ENCODE measurements around the gene SEC16A. TPM values are rescaled to one million over a fixed set of nuclear protein-coding genes. Genes with fewer than 3 reads are reported as not detected.

SEC16A gene
- total RNA-seq, 5 donors from 2014 or later (not counting 1 experiment from before 2014, with no cell fraction given): 76.3 to 99.0 (median 92.4) TPM

GRCh38 chr9:136416914-136417313 lies 65.9 kb downstream of the SEC16A start:
- H3K4me3 Mint-ChIP-seq: no peak overlapping the region
- ChIA-PET CTCF (no interaction called here), POLR2A (interaction anchor here (0.6 to 0.8 kb wide), 2 partner anchors 19 to 24 kb away, joined by 3 read pairs; no protein-coding TSS in a partner anchor)
- ATAC-seq (replicated peaks in 1 of 4): no peak
- peaks cover 26 to 80% of the 10 kb centered on the region in 2 donors for H3K36me3 ChIP-seq (ENCODE audit: control insufficient read depth in 2 of 2, extremely low read depth in 1 of 2, insufficient read depth in 1 of 2, low read length in 1 of 2)
- H3K4me1 Mint-ChIP-seq: peaks cover 0 to 10% (median 5%) of the 10 kb centered on the region in 3 donors
- no peaks in the 10 kb centered on the region for H3K4me1 ChIP-seq (ENCODE audit: control insufficient read depth in 1 of 2, extremely low read depth in 1 of 2, insufficient read depth in 2 of 2, low read length in 2 of 2)
- 92% methylated on average over 19 of the region's 19 CpGs for WGBS (ENCODE audit: insufficient coverage)
- no peak overlapping the region for H3K27ac Mint-ChIP-seq
- no peak for DNase-seq
- H3K4me3 ChIP-seq (ENCODE audit: control insufficient read depth in 1 of 2, extremely low read depth in 1 of 2, low read length in 1 of 2): no peak overlapping the region
- no peaks in the 10 kb centered on the region for H3K27me3 ChIP-seq (replicated peaks in 1 of 2; ENCODE audit: control insufficient read depth in 2 of 2, extremely low read depth in 1 of 2, insufficient read depth in 2 of 2, low read length in 1 of 2)
- H3K9me3 Mint-ChIP-seq: no peaks in the 10 kb centered on the region
- H3K36me3 Mint-ChIP-seq: peaks cover 41% of the 10 kb centered on the region
- no peak overlapping the region for H3K27ac ChIP-seq (ENCODE audit: low read length)
- no peaks in the 10 kb centered on the region for H3K9me3 ChIP-seq
- no peaks in the 10 kb centered on the region for H3K27me3 Mint-ChIP-seq

- WGBS (ENCODE audit: insufficient coverage): 100% methylated on average over 4 of the region's 8 CpGs
- no peaks in the 10 kb centered on the region for H3K27me3 ChIP-seq (replicated peaks in 1 of 2; ENCODE audit: control insufficient read depth in 2 of 2, extremely low read depth in 1 of 2, insufficient read depth in 2 of 2, low read length in 1 of 2)
- H3K27ac Mint-ChIP-seq: no peak overlapping the region
- ATAC-seq (replicated peaks in 1 of 4): no peak
- peaks cover 26 to 75% of the 10 kb centered on the region in 2 donors for H3K36me3 ChIP-seq (ENCODE audit: control insufficient read depth in 2 of 2, extremely low read depth in 1 of 2, insufficient read depth in 1 of 2, low read length in 1 of 2)
- no peak overlapping the region for H3K4me3 ChIP-seq (ENCODE audit: control insufficient read depth in 1 of 2, extremely low read depth in 1 of 2, low read length in 1 of 2)
- no peak overlapping the region for H3K4me3 Mint-ChIP-seq
- ChIA-PET POLR2A (interaction anchor here (0.6 to 0.8 kb wide), 2 partner anchors 20 to 23 kb away, joined by 3 read pairs; no protein-coding TSS in a partner anchor), CTCF (no interaction called here)
- peaks cover 39% of the 10 kb centered on the region for H3K36me3 Mint-ChIP-seq
- H3K27me3 Mint-ChIP-seq: no peaks in the 10 kb centered on the region
- peaks cover 3 to 4% of the 10 kb centered on the region in 2 experiments for H3K4me1 ChIP-seq (ENCODE audit: control insufficient read depth in 1 of 2, extremely low read depth in 1 of 2, insufficient read depth in 2 of 2, low read length in 2 of 2)
- DNase-seq: no peak
- H3K9me3 Mint-ChIP-seq: no peaks in the 10 kb centered on the region
- no peaks in the 10 kb centered on the region for H3K9me3 ChIP-seq
- no peak overlapping the region for H3K27ac ChIP-seq (ENCODE audit: low read length)
- peaks cover 3 to 14% (median 9%) of the 10 kb centered on the region in 3 donors for H3K4me1 Mint-ChIP-seq
These were observed 66.4 kb downstream of the SEC16A start for GRCh38 chr9:136416427-136416826.

GRCh38 chr9:136412962-136413361 lies 69.9 kb downstream of the SEC16A start:
- H3K36me3 Mint-ChIP-seq: peaks cover 33% of the 10 kb centered on the region
- no peaks in the 10 kb centered on the region for H3K27me3 Mint-ChIP-seq
- H3K4me3 ChIP-seq (ENCODE audit: control insufficient read depth in 1 of 2, extremely low read depth in 1 of 2, low read length in 1 of 2): no peak overlapping the region
- ChIA-PET POLR2A (interaction anchor here in 1 of 2 donors (1.0 kb wide), 1 partner anchor 53 kb away, joined by 3 read pairs; no protein-coding TSS in a partner anchor), CTCF (interaction anchor here in 1 of 2 donors (0.6 kb wide), 1 partner anchor 874 kb away, joined by 3 read pairs; no protein-coding TSS in a partner anchor)
- H3K4me1 Mint-ChIP-seq: peaks cover 31 to 36% (median 33%) of the 10 kb centered on the region in 3 donors
- H3K9me3 ChIP-seq: no peaks in the 10 kb centered on the region
- peaks cover 9 to 31% of the 10 kb centered on the region in 2 experiments for H3K4me1 ChIP-seq (ENCODE audit: control insufficient read depth in 1 of 2, extremely low read depth in 1 of 2, insufficient read depth in 2 of 2, low read length in 2 of 2)
- H3K27me3 ChIP-seq (replicated peaks in 1 of 2; ENCODE audit: control insufficient read depth in 2 of 2, extremely low read depth in 1 of 2, insufficient read depth in 2 of 2, low read length in 1 of 2): no peaks in the 10 kb centered on the region
- DNase-seq (no peak), ATAC-seq (replicated peaks in 1 of 4) (no peak)
- H3K27ac Mint-ChIP-seq: no peak overlapping the region
- no peaks in the 10 kb centered on the region for H3K9me3 Mint-ChIP-seq
- H3K27ac ChIP-seq (ENCODE audit: low read length): no peak overlapping the region
- 93% methylated on average over 9 of the region's 9 CpGs for WGBS (ENCODE audit: insufficient coverage)
- H3K4me3 Mint-ChIP-seq: no peak overlapping the region
- H3K36me3 ChIP-seq (ENCODE audit: control insufficient read depth in 2 of 2, extremely low read depth in 1 of 2, insufficient read depth in 1 of 2, low read length in 1 of 2): peaks cover 12 to 50% of the 10 kb centered on the region in 2 donors

GRCh38 chr9:136411378-136411777 lies 71.5 kb downstream of the SEC16A start:
- peaks cover 9 to 51% of the 10 kb centered on the region in 2 donors for H3K36me3 ChIP-seq (ENCODE audit: control insufficient read depth in 2 of 2, extremely low read depth in 1 of 2, insufficient read depth in 1 of 2, low read length in 1 of 2)
- CTCF ChIA-PET: no interaction called here
- 43% methylated on average over 4 of the region's 4 CpGs for WGBS (ENCODE audit: insufficient coverage)
- Mint-ChIP-seq H3K4me3 (peak overlapping the region; percentile 86 to 89 (median 87)), H3K27ac (peak overlapping the region; percentile 85 to 87), H3K4me1 (peaks cover 35 to 42% (median 40%) of the 10 kb centered on the region in 3 donors), H3K36me3 (peaks cover 34% of the 10 kb centered on the region), H3K9me3 (no peaks in the 10 kb centered on the region), H3K27me3 (no peaks in the 10 kb centered on the region)
- H3K9me3 ChIP-seq: no peaks in the 10 kb centered on the region
- DNase-seq (no peak), ATAC-seq (replicated peaks in 1 of 4) (no peak)
- peak overlapping the region; percentile 86 to 99 for H3K4me3 ChIP-seq (ENCODE audit: control insufficient read depth in 1 of 2, extremely low read depth in 1 of 2, low read length in 1 of 2)
- H3K27me3 ChIP-seq (replicated peaks in 1 of 2; ENCODE audit: control insufficient read depth in 2 of 2, extremely low read depth in 1 of 2, insufficient read depth in 2 of 2, low read length in 1 of 2): no peaks in the 10 kb centered on the region
- POLR2A ChIA-PET: interaction anchor here in 1 of 2 donors (0.9 kb wide), 1 partner anchor 11 kb away, joined by 3 read pairs; no protein-coding TSS in a partner anchor
- no peak overlapping the region for H3K27ac ChIP-seq (ENCODE audit: low read length)
- H3K4me1 ChIP-seq (ENCODE audit: control insufficient read depth in 1 of 2, extremely low read depth in 1 of 2, insufficient read depth in 2 of 2, low read length in 2 of 2): peaks cover 9 to 39% of the 10 kb centered on the region in 2 experiments

GRCh38 chr9:136410500-136411287 lies 72.1 kb downstream of the SEC16A start, which contains the start of the genes ENTR1 and PMPCA:
ENTR1 (minus strand) TSS chr9:136410614; CDS start chr9:136410397, 217 bp downstream.
PMPCA (plus strand) TSS chr9:136410658; CDS start chr9:136410669, 11 bp downstream.
- WGBS (ENCODE audit: insufficient coverage): 0% methylated on average over 74 of the region's 83 CpGs
- Histone ChIP-seq H3K36me3 (ENCODE audit: control insufficient read depth in 2 of 2, extremely low read depth in 1 of 2, insufficient read depth in 1 of 2, low read length in 1 of 2) (peaks cover 7 to 48% of the 10 kb centered on the region in 2 donors), H3K4me1 (ENCODE audit: control insufficient read depth in 1 of 2, extremely low read depth in 1 of 2, insufficient read depth in 2 of 2, low read length in 2 of 2) (peaks cover 9 to 45% of the 10 kb centered on the region in 2 experiments), H3K27me3 (replicated peaks in 1 of 2; ENCODE audit: control insufficient read depth in 2 of 2, extremely low read depth in 1 of 2, insufficient read depth in 2 of 2, low read length in 1 of 2) (no peaks in the 10 kb centered on the region), H3K9me3 (no peaks in the 10 kb centered on the region), H3K27ac (ENCODE audit: low read length) (peak within 1 kb of the TSS; percentile 90), H3K4me3 (ENCODE audit: control insufficient read depth in 1 of 2, extremely low read depth in 1 of 2, low read length in 1 of 2) (peak within 1 kb of the TSS; percentile 86 to 99)
- Mint-ChIP-seq H3K9me3 (no peaks in the 10 kb centered on the region), H3K36me3 (peaks cover 29% of the 10 kb centered on the region), H3K4me1 (peaks cover 35 to 45% (median 43%) of the 10 kb centered on the region in 3 donors), H3K27ac (peak within 1 kb of the TSS; percentile 87 to 89), H3K4me3 (peak within 1 kb of the TSS; percentile 87 to 90 (median 89)), H3K27me3 (no peaks in the 10 kb centered on the region)
- peak; percentile 89 to 92 (median 92) for ATAC-seq (replicated peaks in 1 of 4)
- ChIA-PET CTCF (interaction anchor here in 1 of 2 donors (1.2 kb wide), 1 partner anchor 10 kb away, joined by 5 read pairs; the partner anchor contains the start of gene SNAPC4), POLR2A (interaction anchor here in 1 of 2 donors (0.6 to 0.7 kb wide), 2 partner anchors 67 to 461 kb away, joined by 3 to 6 read pairs; no protein-coding TSS in a partner anchor)
- DNase-seq: peak; percentile 83 to 98 (median 92)
